Hepatocyte (in vitro differentiated cells): ENCODE data around the gene HTRA1. TPM values are rescaled to one million over a fixed set of nuclear protein-coding genes. Genes with fewer than 3 reads are reported as not detected.

Experiments
- DNase-seq: peaks from one replicate; pipeline ENCODE4 v3.0.0-alpha.2; 2016; ENCODE audit warnings: low spot score
- H2AFZ ChIP-seq: fragments of 200-600 bp; sonication (generic); 2 replicates; pipeline ENCODE4 v1.6.0; 2016; ENCODE audit warnings: antibody characterized with exemption, mild to moderate bottlenecking
- H3K27ac ChIP-seq: fragments of 200-600 bp; sonication (generic); 2 replicates; pipeline ENCODE4 v1.5.1; 2016; ENCODE audit warnings: mild to moderate bottlenecking
- H3K27me3 ChIP-seq: fragments of 200-600 bp; sonication (generic); 2 replicates; pipeline ENCODE4 v1.6.1; 2016
- H3K36me3 ChIP-seq: fragments of 200-600 bp; sonication (generic); replicated peaks from 2 replicates; pipeline ENCODE4 v1.5.1; 2016; ENCODE audit warnings: low read depth; ENCODE audit not compliant: insufficient read depth
- H3K4me1 ChIP-seq: fragments of 200-600 bp; sonication (generic); 2 replicates; pipeline ENCODE4 v1.5.1; 2016; ENCODE audit warnings: mild to moderate bottlenecking, moderate library complexity; ENCODE audit not compliant: insufficient read depth
- H3K4me2 ChIP-seq: fragments of 200-600 bp; sonication (generic); 2 replicates; pipeline ENCODE4 v1.6.0; 2016
- H3K4me3 ChIP-seq: fragments of 200-600 bp; sonication (generic); 2 replicates; pipeline ENCODE4 v1.5.1; 2016; ENCODE audit warnings: mild to moderate bottlenecking
- H3K79me2 ChIP-seq: fragments of 200-600 bp; sonication (generic); 2 replicates; pipeline ENCODE4 v1.6.0; 2017; ENCODE audit warnings: mild to moderate bottlenecking
- H3K9me2 ChIP-seq: fragments of 200-600 bp; sonication (generic); replicated peaks from 2 replicates; pipeline ENCODE4 v1.6.0; 2017; ENCODE audit warnings: mild to moderate bottlenecking; ENCODE audit not compliant: insufficient read depth
- H3K9me3 ChIP-seq: fragments of 200-600 bp; sonication (generic); 2 replicates; pipeline ENCODE4 v1.5.1; 2016; ENCODE audit warnings: low read depth, mild to moderate bottlenecking
- H4K20me1 ChIP-seq: fragments of 200-600 bp; sonication (generic); 2 replicates; pipeline ENCODE4 v1.6.0; 2016; ENCODE audit warnings: mild to moderate bottlenecking; ENCODE audit not compliant: insufficient read depth, poor library complexity, severe bottlenecking
- CTCF ChIP-seq: fragments of 200-600 bp; sonication (generic); IDR thresholded peaks from 2 replicates; pipeline ENCODE4 v1.5.1; 2016; ENCODE audit warnings: antibody characterized with exemption, mild to moderate bottlenecking; ENCODE audit not compliant: poor library complexity
- EZH2 ChIP-seq: fragments of 200-600 bp; sonication (generic); IDR thresholded peaks from 2 replicates; pipeline ENCODE4 v1.6.1; 2016; ENCODE audit warnings: antibody characterized with exemption, mild to moderate bottlenecking, borderline replicate concordance
- EZH2phosphoT487 ChIP-seq: fragments of 200-600 bp; sonication (generic); IDR thresholded peaks from one replicate; pipeline ENCODE4 v1.6.1; 2018; ENCODE audit warnings: antibody characterized with exemption, mild to moderate bottlenecking, low read depth, moderate library complexity; ENCODE audit not compliant: unreplicated experiment, severe bottlenecking
- WGBS: methylation state at CpG from one replicate; pipeline ENCODE4 v1.1.6; 2016; ENCODE audit warnings: low lambda C conversion rate; ENCODE audit errors: missing lambda C conversion rate; 5-methylcytosine and 5-hydroxymethylcytosine counted together
- polyA plus RNA-seq: library from polyadenylated mRNA; unstranded; fragments of >200 nt; fragmentation: Nextera tagmentation; extraction: Ambion mirVana; gene quantifications from 2 replicates; pipeline ENCODE4 v1.2.1, GENCODE V29; 2016
- total RNA-seq: library from RNA; depleted of rRNA; stranded (reverse); fragments of >200 nt; gene quantifications from 2 replicates; pipeline ENCODE4 v1.2.3, GENCODE V29; 2014

Gene HTRA1
- total and polyA plus RNA-seq, 2 experiments from 2014 or later: 91.9 to 160 TPM

DNA sequence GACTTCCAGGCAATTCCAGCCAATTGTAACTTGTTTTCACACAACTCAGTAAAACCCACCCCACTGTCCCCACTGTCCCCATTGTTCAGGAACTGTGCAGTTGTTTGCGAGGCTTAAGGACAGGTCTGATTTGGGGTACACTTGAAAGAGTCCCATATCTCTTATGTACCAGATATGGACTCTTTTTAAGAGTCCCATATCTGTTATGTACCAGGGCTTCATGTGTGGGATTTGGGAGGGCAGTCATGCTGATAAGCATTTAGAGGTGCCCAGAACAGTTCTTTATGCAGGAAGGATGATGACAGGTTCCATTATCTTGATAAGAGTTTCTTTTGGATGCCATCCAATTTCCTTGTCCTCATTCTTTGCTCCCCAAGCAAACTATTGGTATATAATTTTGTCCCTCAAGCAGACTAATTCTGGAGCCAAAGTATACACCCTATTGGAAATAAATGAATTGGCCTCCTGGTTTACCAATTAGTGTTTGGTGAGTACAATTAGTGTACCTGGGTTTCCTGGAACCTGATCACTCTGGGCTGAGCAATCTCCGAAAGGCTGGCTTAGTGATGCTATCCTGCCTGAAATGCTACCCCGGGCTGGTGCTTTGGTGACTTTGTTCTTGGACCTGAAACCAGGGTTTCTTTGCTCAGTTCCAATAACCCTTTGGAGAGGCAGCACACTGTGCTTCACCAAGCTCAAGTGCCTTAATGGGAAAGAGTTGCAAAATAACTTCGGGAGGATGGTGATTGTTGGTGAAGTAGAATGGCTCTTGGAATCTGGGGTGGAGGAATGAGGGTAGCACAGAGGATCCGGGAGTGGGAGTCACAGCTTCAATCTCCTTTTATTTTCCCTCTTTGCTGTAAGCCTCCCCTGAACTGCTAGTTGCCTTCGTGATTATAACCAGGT lies 93.0 kb downstream of the HTRA1 start:
- Histone ChIP-seq H3K27ac (no peak overlapping the region), H3K36me3 (no peaks in the 10 kb centered on the region), H3K79me2 (no peaks in the 10 kb centered on the region), H3K9me3 (no peaks in the 10 kb centered on the region), H3K4me3 (no peak overlapping the region), H2AFZ (no peak overlapping the region), H3K9me2 (no peaks in the 10 kb centered on the region), H3K4me2 (no peak overlapping the region), H4K20me1 (no peaks in the 10 kb centered on the region), H3K27me3 (no peaks in the 10 kb centered on the region), H3K4me1 (no peaks in the 10 kb centered on the region)
- no peak for DNase-seq
- WGBS: 93% methylated on average over 6 of the region's 6 CpGs
- no peak for TF ChIP-seq EZH2phosphoT487
- TF ChIP-seq EZH2: no peak
- TF ChIP-seq CTCF: no peak

DNA sequence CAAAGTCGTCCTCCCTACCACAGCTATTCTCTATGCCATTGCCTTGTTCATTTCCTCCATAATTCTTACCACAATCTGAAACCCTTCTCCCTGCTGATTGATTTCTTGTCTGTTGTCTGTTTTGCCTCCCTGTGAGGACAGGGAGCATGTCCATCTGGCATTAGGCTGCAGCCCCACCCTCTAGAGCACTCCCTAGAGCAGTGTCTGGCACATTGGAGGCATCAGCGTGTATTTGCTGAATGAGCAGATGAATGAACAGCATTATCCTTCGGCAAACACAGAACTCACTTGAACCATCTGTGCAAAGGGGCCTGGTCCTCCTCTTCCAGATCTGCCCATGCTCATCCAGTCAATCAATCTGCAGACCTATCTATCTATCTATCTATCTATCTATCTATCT lies 94.1 kb downstream of the HTRA1 start:
- H3K9me3 ChIP-seq: no peaks in the 10 kb centered on the region
- no peak for TF ChIP-seq CTCF
- no peak for TF ChIP-seq EZH2
- no peak for TF ChIP-seq EZH2phosphoT487
- no peaks in the 10 kb centered on the region for H3K27me3 ChIP-seq
- no peaks in the 10 kb centered on the region for H3K9me2 ChIP-seq
- H3K4me2 ChIP-seq: no peak overlapping the region
- H3K36me3 ChIP-seq: no peaks in the 10 kb centered on the region
- H3K4me1 ChIP-seq: no peaks in the 10 kb centered on the region
- H3K27ac ChIP-seq: no peak overlapping the region
- no peak overlapping the region for H2AFZ ChIP-seq
- no peaks in the 10 kb centered on the region for H3K79me2 ChIP-seq
- no peak overlapping the region for H3K4me3 ChIP-seq
- no peaks in the 10 kb centered on the region for H4K20me1 ChIP-seq
- 80% methylated on average over 3 of the region's 3 CpGs for WGBS
- no peak for DNase-seq

DNA sequence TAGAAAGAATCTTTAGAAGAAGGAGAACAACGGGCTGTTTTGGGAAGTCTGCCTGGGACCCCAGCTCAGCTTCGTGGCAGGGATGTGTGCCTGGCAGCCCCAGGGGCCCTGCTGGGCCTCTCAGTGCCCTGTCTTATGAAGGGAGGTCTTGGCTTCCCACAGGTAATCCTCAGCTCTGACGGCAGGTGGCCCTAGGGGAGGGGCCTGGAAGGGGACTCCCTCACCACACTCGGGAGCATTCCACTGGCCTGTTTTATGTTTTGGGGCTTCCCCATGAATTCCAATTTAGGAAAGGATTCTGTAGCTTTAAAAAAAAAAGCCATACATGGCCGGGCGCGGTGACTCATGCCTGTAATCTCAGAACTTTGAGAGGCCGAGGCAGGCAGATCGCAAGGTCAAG lies 96.2 kb downstream of the HTRA1 start:
- Histone ChIP-seq H3K27me3 (no peaks in the 10 kb centered on the region), H3K4me2 (no peak overlapping the region), H3K36me3 (no peaks in the 10 kb centered on the region), H3K79me2 (no peaks in the 10 kb centered on the region), H3K9me3 (no peaks in the 10 kb centered on the region), H3K27ac (no peak overlapping the region), H3K9me2 (no peaks in the 10 kb centered on the region), H3K4me1 (no peaks in the 10 kb centered on the region), H3K4me3 (no peak overlapping the region), H4K20me1 (no peaks in the 10 kb centered on the region), H2AFZ (no peak overlapping the region)
- WGBS: 19% methylated on average over 9 of the region's 9 CpGs
- no peak for DNase-seq
- TF ChIP-seq CTCF (no peak), EZH2phosphoT487 (no peak), EZH2 (no peak)
